Measurements from ENCODE around the gene ATG7. TPM values are rescaled to one million over a fixed set of nuclear protein-coding genes. Genes with fewer than 3 reads are reported as not detected.

Gene ATG7
- total RNA-seq, result 71.5 and 79.8 TPM in 2 replicates

DNA sequence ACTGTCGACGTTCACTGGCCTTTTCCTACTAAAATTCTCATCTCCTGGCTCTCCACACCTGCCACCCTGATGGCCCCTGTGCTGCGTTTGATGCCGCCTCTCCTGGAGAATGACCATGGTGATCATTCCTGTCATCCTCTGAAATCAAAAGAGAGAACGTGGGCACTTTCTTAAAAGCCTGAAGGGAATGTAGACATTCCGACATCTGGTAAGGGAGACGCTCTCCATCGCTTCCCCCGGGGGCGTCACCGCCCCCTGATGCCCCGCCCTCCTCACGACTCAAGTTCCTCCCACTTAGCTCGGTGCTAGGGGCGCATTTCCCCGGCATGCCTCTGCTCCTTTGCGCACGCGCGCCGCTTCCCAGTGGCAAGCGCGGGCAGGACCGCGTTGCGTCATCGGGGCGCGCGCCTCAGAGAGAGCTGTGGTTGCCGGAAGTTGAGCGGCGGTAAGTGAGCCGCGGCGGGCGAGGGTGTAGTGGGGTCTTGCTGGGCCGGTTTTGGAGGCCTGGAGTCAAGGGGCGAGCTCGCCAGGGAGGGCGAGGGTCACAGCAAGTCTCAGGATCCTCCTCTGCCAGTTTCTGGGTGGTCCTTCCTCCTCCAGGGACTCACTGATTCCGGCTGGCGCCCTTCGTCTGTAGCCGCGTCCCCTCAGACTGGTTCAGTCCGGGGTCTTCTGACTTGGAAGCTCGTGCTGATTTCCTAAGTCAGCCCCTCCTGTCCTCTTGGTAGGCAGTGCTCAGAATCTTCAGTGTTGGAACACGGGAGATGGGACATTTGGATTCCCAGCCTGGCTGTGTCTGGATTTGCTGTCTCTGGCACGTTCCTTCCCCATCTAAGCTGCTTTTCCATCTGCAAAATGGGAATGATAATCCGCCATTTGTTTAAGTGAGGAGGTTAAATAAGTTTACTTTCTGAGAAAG is at the start of gene ATG7:
ATG7 (plus strand) TSS at position 412 of the 919 bp plus-strand sequence. CDS start 26,299 bp downstream, outside the sequence.

Small RNA genes within 50 kb of the gene (small RNA-seq; reads per million reads assigned to genes)
- gene AC022001.1 (not detected), gene AC026185.1 (not detected), gene AC083855.1 (not detected)

Other genes with a start within 250 kb of the ATG7 start
- gene HRH1, start 117.9 kb upstream of the ATG7 start, total RNA-seq, result 4.7 and 6.8 TPM in 2 replicates